Testis (tissue), 3 donors: Measurements from ENCODE around the gene IL37. TPM values are rescaled to one million over a fixed set of nuclear protein-coding genes. Genes with fewer than 3 reads are reported as not detected.
"Not testable (repeated sequence)": the region's sequence is repeated elsewhere in the genome, so short reads cannot be mapped to it uniquely, and the experiment has no call there.

ENCODE experiments used
- DNase-seq: peaks from one replicate; pipeline ENCODE4 v3.0.0-alpha.2; 2019
- H3K27ac ChIP-seq, 2 donors: fragments of 200-600 bp; sonication (generic); one replicate each; pipeline ENCODE4 v1.5.1; 2019
- H3K27me3 ChIP-seq: fragments of 200-600 bp; sonication (generic); one replicate; pipeline ENCODE4 v1.5.1; 2019
- H3K36me3 ChIP-seq: fragments of 200-600 bp; sonication (generic); one replicate; pipeline ENCODE4 v1.5.1; 2017; ENCODE audit warnings: low read depth; ENCODE audit errors: missing control alignments
- H3K4me1 ChIP-seq: fragments of 200-600 bp; sonication (generic); one replicate; pipeline ENCODE4 v1.5.1; 2019
- H3K4me3 ChIP-seq, 2 donors: fragments of 200-600 bp; sonication (generic); one replicate each; pipeline ENCODE4 v1.5.1; 2017 to 2019
- H3K9me3 ChIP-seq: fragments of 200-600 bp; sonication (generic); one replicate; pipeline ENCODE4 v1.5.1; 2017
- POLR2A ChIP-seq: fragments of 450-650 bp; IDR thresholded peaks from one replicate; pipeline ENCODE4 v1.6.1; 2017; ENCODE audit warnings: antibody characterized with exemption, mild to moderate bottlenecking, moderate library complexity
- WGBS, 2 donors: methylation state at CpG; one replicate each; pipeline ENCODE4 v1.1.5; 2018; 5-methylcytosine and 5-hydroxymethylcytosine counted together
- intact Hi-C: fragments of 100-400 bp; cut with DNase I; formaldehyde crosslinking; loops from one replicate; pipeline ENCODE4 v1.15.1; 2023; ENCODE audit warnings: low total_unique reads
- polyA plus RNA-seq: library from polyadenylated mRNA; stranded (reverse); fragments of 350-450 nt; fragmentation: Illumina TruSeq; extraction: RNeasy Lipid Tissue Mini Kit (QIAGEN cat#74804); gene quantifications from one replicate; pipeline ENCODE4 v1.2.3, GENCODE V29; 2014; ENCODE audit warnings: low read depth, low replicate concordance; ENCODE audit not compliant: insufficient read depth
- total RNA-seq, 2 donors: library from RNA; depleted of rRNA; stranded (reverse); fragments of >200 nt; gene quantifications; one replicate each; pipeline ENCODE4 v1.2.3, GENCODE V29; 2016
- TF ChIP-seq, protein P1 (sequence below), 3 experiments: fragments of 450-650 bp in 2 of 3; fragments of 200-600 bp in 1 of 3; sonication (generic) in 1 of 3; IDR thresholded peaks; one replicate each; pipeline ENCODE4 v1.5.1; 2016 to 2019; ENCODE audit warnings: antibody characterized with exemption in 3 of 3, mild to moderate bottlenecking in 2 of 3, moderate library complexity in 1 of 3

The IL37 gene
- total and polyA plus RNA-seq, 3 donors from 2014 or later: 1.3 to 1.5 TPM; not detected in 1

DNA sequence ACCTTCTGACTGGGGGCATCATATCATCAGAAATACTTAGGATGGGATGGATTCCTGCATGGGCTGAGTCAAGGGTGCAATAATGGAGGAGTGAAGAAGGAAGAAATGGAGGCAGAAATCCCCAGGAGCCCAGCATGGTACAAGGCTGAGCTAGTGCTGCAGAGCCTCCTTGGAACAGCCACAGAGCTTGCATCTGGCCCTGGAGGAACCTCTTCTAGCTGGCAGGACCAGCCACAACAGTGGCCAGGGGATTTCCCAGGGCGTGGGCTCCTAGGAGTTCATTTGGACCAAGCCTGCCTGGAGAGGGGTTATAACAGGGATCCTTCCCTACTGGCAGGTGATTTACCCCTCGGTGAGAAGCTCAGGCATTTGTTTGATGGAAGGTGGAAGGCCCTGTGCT lies 4.7 kb upstream of the IL37 start:
- Histone ChIP-seq H3K9me3 (no peaks in the 10 kb centered on the region), H3K27me3 (no peaks in the 10 kb centered on the region), H3K4me3 (no peak overlapping the region), H3K4me1 (no peaks in the 10 kb centered on the region), H3K36me3 (no peaks in the 10 kb centered on the region), H3K27ac (no peak overlapping the region)
- no peak for DNase-seq
- intact Hi-C loops: no loop called here
- no peak for TF ChIP-seq POLR2A
- TF ChIP-seq, protein P1, sequence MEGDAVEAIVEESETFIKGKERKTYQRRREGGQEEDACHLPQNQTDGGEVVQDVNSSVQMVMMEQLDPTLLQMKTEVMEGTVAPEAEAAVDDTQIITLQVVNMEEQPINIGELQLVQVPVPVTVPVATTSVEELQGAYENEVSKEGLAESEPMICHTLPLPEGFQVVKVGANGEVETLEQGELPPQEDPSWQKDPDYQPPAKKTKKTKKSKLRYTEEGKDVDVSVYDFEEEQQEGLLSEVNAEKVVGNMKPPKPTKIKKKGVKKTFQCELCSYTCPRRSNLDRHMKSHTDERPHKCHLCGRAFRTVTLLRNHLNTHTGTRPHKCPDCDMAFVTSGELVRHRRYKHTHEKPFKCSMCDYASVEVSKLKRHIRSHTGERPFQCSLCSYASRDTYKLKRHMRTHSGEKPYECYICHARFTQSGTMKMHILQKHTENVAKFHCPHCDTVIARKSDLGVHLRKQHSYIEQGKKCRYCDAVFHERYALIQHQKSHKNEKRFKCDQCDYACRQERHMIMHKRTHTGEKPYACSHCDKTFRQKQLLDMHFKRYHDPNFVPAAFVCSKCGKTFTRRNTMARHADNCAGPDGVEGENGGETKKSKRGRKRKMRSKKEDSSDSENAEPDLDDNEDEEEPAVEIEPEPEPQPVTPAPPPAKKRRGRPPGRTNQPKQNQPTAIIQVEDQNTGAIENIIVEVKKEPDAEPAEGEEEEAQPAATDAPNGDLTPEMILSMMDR (IDR thresholded peaks at IDR 0.05): no peak
- 90 to 94% methylated on average over 2 of the region's 2 CpGs for WGBS, 2 donors

DNA sequence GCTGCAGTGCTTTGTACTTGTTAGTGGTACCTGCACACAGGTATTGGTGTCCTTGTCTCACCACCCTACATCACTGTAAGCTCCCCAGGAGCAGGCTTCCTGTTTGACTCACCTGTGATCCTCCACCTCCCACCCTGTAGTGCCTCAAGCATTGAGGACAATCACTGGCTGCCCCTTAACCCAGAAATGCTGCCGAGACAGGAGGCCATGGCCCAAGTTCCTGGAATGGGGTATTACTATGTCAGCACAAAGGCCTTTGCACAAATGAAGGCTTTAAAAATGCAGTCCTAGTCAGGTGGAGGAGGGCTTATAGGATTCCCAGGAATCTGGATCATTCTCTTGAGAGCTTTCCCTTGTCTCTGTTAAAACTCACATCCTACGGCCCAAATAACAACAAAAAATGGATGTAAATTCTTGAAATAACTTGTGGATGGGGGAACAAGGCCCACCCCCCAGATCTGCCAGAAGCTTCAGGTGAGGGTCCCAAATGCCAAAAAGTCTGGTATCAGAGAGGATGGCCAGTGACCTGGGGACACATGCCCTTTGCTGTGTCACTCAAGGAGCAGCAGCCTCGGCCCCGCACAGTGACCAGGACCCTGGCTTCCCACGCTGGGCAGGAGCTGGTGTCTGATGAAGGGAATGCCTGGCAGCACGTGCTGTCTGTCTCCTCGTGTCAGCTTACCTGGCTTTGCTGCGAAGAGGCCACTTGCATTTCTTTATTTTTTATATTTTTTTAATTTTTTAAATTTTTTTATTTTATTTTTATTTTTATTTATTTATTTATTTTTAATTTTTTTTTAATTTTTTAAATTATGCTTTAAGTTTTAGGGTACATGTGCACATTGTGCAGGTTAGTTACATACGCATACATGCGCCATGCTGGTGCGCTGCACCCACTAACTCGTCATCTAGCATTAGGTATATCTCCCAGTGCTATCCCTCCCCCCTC lies 3.7 kb upstream of the IL37 start:
- H3K9me3 ChIP-seq: no peaks in the 10 kb centered on the region
- H3K36me3 ChIP-seq: no peaks in the 10 kb centered on the region
- 88 to 90% methylated on average over 12 of the region's 12 CpGs for WGBS, 2 donors
- peak; percentile 15 for DNase-seq
- no peaks in the 10 kb centered on the region for H3K4me1 ChIP-seq
- H3K27me3 ChIP-seq: no peaks in the 10 kb centered on the region
- intact Hi-C loops: no loop called here
- no peak for TF ChIP-seq POLR2A
- TF ChIP-seq, protein P1 (IDR thresholded peaks at IDR 0.05): no peak
- no peak overlapping the region for H3K27ac ChIP-seq
- no peak overlapping the region for H3K4me3 ChIP-seq

DNA sequence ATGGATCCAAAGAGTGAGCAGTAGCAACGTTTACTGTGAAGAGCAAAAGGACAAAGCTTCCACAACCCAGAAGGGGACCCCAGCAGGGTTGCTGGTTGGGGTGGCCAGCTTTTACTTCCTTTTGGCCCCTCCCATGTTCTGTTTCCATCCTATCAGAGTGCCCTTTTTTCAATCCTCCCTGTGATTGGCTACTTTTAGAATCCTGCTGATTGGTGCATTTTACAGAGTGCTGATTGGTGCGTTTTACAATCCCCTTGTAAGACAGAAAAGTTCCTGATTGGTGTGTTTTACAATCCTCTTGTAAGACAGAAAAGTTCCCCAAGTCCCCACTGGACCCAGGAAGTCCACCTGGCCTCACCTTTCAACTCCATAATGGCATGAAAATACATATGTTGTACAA lies 2.4 kb upstream of the IL37 start:
- H3K9me3 ChIP-seq, intact Hi-C loops, H3K4me1 ChIP-seq, H3K27ac ChIP-seq, H3K36me3 ChIP-seq, DNase-seq, H3K4me3 ChIP-seq, H3K27me3 ChIP-seq: not testable (repeated sequence)
- 47 to 65% methylated on average over 2 of the region's 2 CpGs for WGBS, 2 donors

DNA sequence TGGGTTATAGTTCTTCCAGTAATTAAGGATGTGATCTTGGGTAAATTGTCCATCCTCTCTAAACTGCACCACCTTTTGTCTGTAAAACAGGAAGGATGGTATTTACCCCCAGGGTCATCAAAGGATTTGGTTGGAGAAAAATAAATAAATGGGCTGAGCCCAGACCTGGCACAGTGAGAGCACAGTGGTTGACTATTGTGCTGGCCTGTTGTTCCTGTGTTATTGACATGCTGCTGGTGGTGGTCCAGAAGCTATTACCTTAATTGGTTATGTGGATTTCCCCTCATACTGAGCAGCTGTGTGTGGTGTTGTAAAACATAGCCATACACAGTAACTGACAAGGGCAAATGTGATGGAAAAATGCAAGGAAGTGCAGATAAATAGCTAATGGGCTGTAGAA lies 746 bp upstream of the IL37 start:
- no peaks in the 10 kb centered on the region for H3K9me3 ChIP-seq
- no peaks in the 10 kb centered on the region for H3K27me3 ChIP-seq
- H3K36me3 ChIP-seq: no peaks in the 10 kb centered on the region
- no peak overlapping the region for H3K27ac ChIP-seq
- intact Hi-C loops: no loop called here
- DNase-seq: no peak
- no peaks in the 10 kb centered on the region for H3K4me1 ChIP-seq
- no peak for TF ChIP-seq POLR2A
- TF ChIP-seq, protein P1 (IDR thresholded peaks at IDR 0.05): no peak
- no peak overlapping the region for H3K4me3 ChIP-seq

DNA sequence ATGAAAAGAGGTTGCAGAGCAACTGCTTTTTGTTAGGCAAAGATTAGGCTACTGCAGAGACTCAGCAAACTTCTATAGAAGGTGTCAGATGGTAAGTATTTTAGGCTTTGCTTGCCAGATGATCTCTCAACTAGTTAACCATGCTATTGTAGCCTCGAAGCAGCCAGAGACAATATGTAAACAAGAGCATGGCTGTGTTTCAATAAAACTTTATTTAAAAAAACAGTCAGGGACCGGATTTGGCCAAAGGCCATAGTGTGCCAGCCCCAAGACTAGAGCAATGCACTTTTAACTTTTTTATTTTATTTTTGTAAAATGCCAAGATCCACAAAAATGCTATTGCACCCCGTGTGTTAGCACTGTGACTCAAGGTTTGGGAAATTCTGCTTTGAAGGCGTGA lies 1.4 kb downstream of the IL37 start:
- intact Hi-C loops: no loop called here
- Histone ChIP-seq H3K36me3 (no peaks in the 10 kb centered on the region), H3K9me3 (no peaks in the 10 kb centered on the region), H3K27ac (no peak overlapping the region), H3K4me1 (no peaks in the 10 kb centered on the region), H3K27me3 (no peaks in the 10 kb centered on the region), H3K4me3 (no peak overlapping the region)
- TF ChIP-seq, protein P1 (IDR thresholded peaks at IDR 0.05): no peak
- no peak for TF ChIP-seq POLR2A
- 92 to 94% methylated on average over 4 of the region's 4 CpGs for WGBS, 2 donors
- no peak for DNase-seq
